B cell (primary cell): Measurements from ENCODE around the gene RAD50. TPM values are rescaled to one million over a fixed set of nuclear protein-coding genes. Genes with fewer than 3 reads are reported as not detected.

ENCODE experiments used
- ATAC-seq: fragments of 200-7000 bp; cut with Tn5 transposase; one replicate; pipeline ENCODE4 v1.10.0; 2021; ENCODE audit warnings: low read depth, mild to moderate bottlenecking, moderate number of reproducible peaks, moderate library complexity
- CTCF ChIA-PET: fragments of 350-600 bp; sonication (Branson Sonifier 250); formaldehyde crosslinking; loops from one replicate; lab custom pipeline; 2021; ENCODE audit warnings: antibody characterized with exemption, inconsistent platforms; lab: Charles Lee
- POLR2A ChIA-PET: fragments of 350-600 bp; sonication (Branson Sonifier 250); formaldehyde crosslinking; loops from one replicate; lab custom pipeline; 2021; ENCODE audit warnings: antibody characterized with exemption; lab: Charles Lee
- DNase-seq: peaks from one replicate; pipeline ENCODE4 v3.0.0; 2013
- H2AFZ ChIP-seq: 2 replicates; pipeline ENCODE4 v1.6.1; 2012; ENCODE audit warnings: mild to moderate bottlenecking, low read depth, low read length; ENCODE audit not compliant: insufficient read depth, poor library complexity, severe bottlenecking
- H3K27ac ChIP-seq, 2 donors: 1 replicate in 1 of 2; 2 replicates in 1 of 2; pipeline ENCODE4 v1.5.1; 2012 to 2013; ENCODE audit warnings: low read length in 2 of 2, mild to moderate bottlenecking in 2 of 2, moderate library complexity in 1 of 2
- H3K27me3 ChIP-seq, 4 experiments: fragments of 200-600 bp in 1 of 4; sonication (generic) in 1 of 4; replicated peaks in 1 of 4; 1 replicate in 2 of 4; 2 replicates in 2 of 4; pipeline versions ENCODE4 v1.6.1 to v1.7.0; 2013 to 2016; ENCODE audit warnings: low read length in 3 of 4, mild to moderate bottlenecking in 2 of 4, mixed read lengths in 1 of 4, moderate library complexity in 1 of 4; ENCODE audit not compliant: insufficient read depth in 4 of 4, control insufficient read depth in 3 of 4; ENCODE audit errors: control extremely low read depth in 1 of 4
- H3K36me3 ChIP-seq, 2 experiments: replicated peaks in 1 of 2; 1 replicate in 1 of 2; 2 replicates in 1 of 2; pipeline versions ENCODE4 v1.6.1 to v1.7.1; 2013; ENCODE audit warnings: low read length in 1 of 2; ENCODE audit not compliant: insufficient read depth in 2 of 2, control insufficient read depth in 1 of 2; ENCODE audit errors: control extremely low read depth in 1 of 2, extremely low read depth in 1 of 2
- H3K4me1 ChIP-seq, 2 donors: fragments of 200-600 bp in 1 of 2; sonication (generic) in 1 of 2; 1 replicate in 1 of 2; 2 replicates in 1 of 2; pipeline versions ENCODE4 v1.5.1 to v1.6.1; 2013 to 2017; ENCODE audit warnings: low read length in 2 of 2; ENCODE audit not compliant: control insufficient read depth in 2 of 2, insufficient read depth in 2 of 2
- H3K4me2 ChIP-seq: replicated peaks from 2 replicates; pipeline ENCODE3; 2012; ENCODE audit warnings: mild to moderate bottlenecking, low read depth, low read length; ENCODE audit not compliant: poor library complexity, severe bottlenecking
- H3K4me3 ChIP-seq, 5 experiments: fragments of 200-600 bp in 1 of 5; sonication (generic) in 1 of 5; 1 replicate in 3 of 5; 2 replicates in 2 of 5; pipeline versions ENCODE4 v1.5.1 to v1.7.0; 2011 to 2016; ENCODE audit warnings: low read length in 4 of 5, mild to moderate bottlenecking in 4 of 5, low read depth in 2 of 5, control low read depth in 1 of 5, moderate library complexity in 1 of 5; ENCODE audit not compliant: insufficient read depth in 1 of 5; ENCODE audit errors: control extremely low read depth in 1 of 5, extremely low read depth in 1 of 5
- H3K79me2 ChIP-seq: fragments of 200-600 bp; sonication (generic); one replicate; pipeline ENCODE4 v1.6.0; 2016; ENCODE audit warnings: low read length; ENCODE audit not compliant: control insufficient read depth, insufficient read depth
- H3K9ac ChIP-seq: fragments of 200-600 bp; sonication (generic); 2 replicates; pipeline ENCODE4 v1.6.1; 2017; ENCODE audit warnings: mild to moderate bottlenecking, low read length, moderate library complexity
- H3K9me3 ChIP-seq, 3 donors: one replicate each; pipeline versions ENCODE4 v1.6.1 to v1.7.1; 2013; ENCODE audit warnings: low read length in 2 of 3; ENCODE audit not compliant: control insufficient read depth in 2 of 3, insufficient read depth in 1 of 3; ENCODE audit errors: control extremely low read depth in 1 of 3
- H4K20me1 ChIP-seq: 2 replicates; pipeline ENCODE4 v1.6.0; 2012; ENCODE audit warnings: mild to moderate bottlenecking, low read length; ENCODE audit not compliant: insufficient read depth, control insufficient read depth, poor library complexity, severe bottlenecking
- H3K27ac Mint-ChIP-seq: one replicate; pipeline ENCODE4 v1.8.0; 2021; ENCODE audit warnings: mixed read lengths
- H3K27me3 Mint-ChIP-seq: one replicate; pipeline ENCODE4 v1.8.0; 2021; ENCODE audit warnings: mixed read lengths
- H3K4me1 Mint-ChIP-seq: one replicate; pipeline ENCODE4 v1.8.0; 2021; ENCODE audit warnings: mixed read lengths
- H3K4me3 Mint-ChIP-seq: one replicate; pipeline ENCODE4 v1.8.0; 2021; ENCODE audit warnings: mixed read lengths
- H3K9me3 Mint-ChIP-seq: one replicate; pipeline ENCODE4 v1.8.0; 2022; ENCODE audit warnings: mixed read lengths; ENCODE audit not compliant: insufficient read depth
- CTCF ChIP-seq: fragments of 200-600 bp; IDR thresholded peaks from one replicate; pipeline ENCODE4 v1.8.0; 2022; ENCODE audit warnings: antibody characterized with exemption, mild to moderate bottlenecking
- EZH2 ChIP-seq: IDR thresholded peaks from 2 replicates; pipeline ENCODE4 v1.6.1; 2012; ENCODE audit warnings: borderline replicate concordance, low read depth, mild to moderate bottlenecking, moderate library complexity, low read length; ENCODE audit not compliant: insufficient read depth, poor library complexity, severe bottlenecking
- WGBS: methylation state at CpG from one replicate; pipeline ENCODE4 v1.1.5; 2013; ENCODE audit warnings: missing lambda C conversion rate; ENCODE audit not compliant: insufficient coverage; 5-methylcytosine and 5-hydroxymethylcytosine counted together
- intact Hi-C: fragments of 100-400 bp; cut with micrococcal nuclease; formaldehyde crosslinking; loops from one replicate; pipeline ENCODE4 v1.10.0; 2022
- polyA plus RNA-seq: library from polyadenylated mRNA; depleted of rRNA; stranded (reverse); fragments of >200 nt; gene quantifications from 2 replicates; pipeline ENCODE4 v1.2.3, GENCODE V29; 2012
- total RNA-seq, 2 donors: library from RNA; stranded (reverse); fragments of 120-200 nt in 1 of 2; gene quantifications; 1 replicate in 1 of 2; 2 replicates in 1 of 2; pipeline versions ENCODE4 v1.2.3 to v1.2.4, GENCODE V29; 2013 to 2022

RAD50 gene
- total and polyA plus RNA-seq, 2 donors (not counting 1 experiment from before 2014, with no cell fraction given): 11.2 to 32.7 TPM

- Histone ChIP-seq H3K79me2 (no peaks in the 10 kb centered on the region), H3K4me3 (no peak overlapping the region), H3K4me2 (no peak overlapping the region), H3K9ac (no peak overlapping the region), H2AFZ (no peak overlapping the region), H3K9me3 (no peaks in the 10 kb centered on the region), H3K27me3 (no peaks in the 10 kb centered on the region), H3K27ac (no peak overlapping the region), H4K20me1 (no peaks in the 10 kb centered on the region), H3K4me1 (peaks cover 19 to 20% of the 10 kb centered on the region in 2 donors), H3K36me3 (no peaks in the 10 kb centered on the region)
- intact Hi-C loops: no loop called here
- 33% methylated on average over 2 of the region's 4 CpGs for WGBS
- TF ChIP-seq EZH2: no peak
- TF ChIP-seq CTCF: no peak
- no peak overlapping the region for H3K4me3 Mint-ChIP-seq
- ATAC-seq (no peak), DNase-seq (no peak)
- POLR2A ChIA-PET: no interaction called here
- H3K27me3 Mint-ChIP-seq: peaks cover 2% of the 10 kb centered on the region
- H3K4me1 Mint-ChIP-seq: peaks cover 29% of the 10 kb centered on the region
- H3K9me3 Mint-ChIP-seq: no peaks in the 10 kb centered on the region
- H3K27ac Mint-ChIP-seq: no peak overlapping the region
- CTCF ChIA-PET: no interaction called here
These were observed 125.2 kb downstream of the RAD50 start for GRCh38 chr5:132681983-132682382.

DNA sequence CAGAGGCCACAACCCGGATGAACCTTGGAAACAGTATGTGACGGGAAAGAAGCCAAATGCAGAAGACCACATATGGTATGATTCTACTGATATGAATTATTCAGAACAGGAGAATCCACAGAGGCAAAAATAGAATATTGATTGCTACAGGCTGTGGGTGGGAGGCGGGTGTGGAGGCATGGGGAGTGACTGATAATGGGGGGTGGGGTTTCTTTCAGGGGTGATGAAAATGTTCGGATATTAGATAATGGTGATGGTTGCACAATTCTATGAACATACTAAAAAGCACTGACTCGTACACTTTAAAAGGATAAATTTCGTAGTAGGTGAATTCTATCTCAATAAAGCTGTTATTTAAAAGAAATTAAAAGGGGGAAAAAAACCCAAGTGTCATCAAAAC, 127.7 kb downstream of the RAD50 start:
- no peak overlapping the region for H2AFZ ChIP-seq
- H3K4me1 Mint-ChIP-seq: peaks cover 44% of the 10 kb centered on the region
- H4K20me1 ChIP-seq: no peaks in the 10 kb centered on the region
- ATAC-seq: no peak
- no peak overlapping the region for H3K4me2 ChIP-seq
- H3K4me3 Mint-ChIP-seq: no peak overlapping the region
- DNase-seq: no peak
- ChIA-PET POLR2A (no interaction called here), CTCF (interaction anchor here (1.0 to 1.2 kb wide), 2 partner anchors 18 to 135 kb away, joined by 3 read pairs; no protein-coding TSS in a partner anchor)
- no peak overlapping the region for H3K4me3 ChIP-seq
- no peaks in the 10 kb centered on the region for H3K36me3 ChIP-seq
- H3K27ac Mint-ChIP-seq: no peak overlapping the region
- peaks cover 19 to 27% of the 10 kb centered on the region in 2 donors for H3K4me1 ChIP-seq
- no peaks in the 10 kb centered on the region for H3K27me3 ChIP-seq
- H3K9ac ChIP-seq: no peak overlapping the region
- H3K9me3 Mint-ChIP-seq: no peaks in the 10 kb centered on the region
- H3K27me3 Mint-ChIP-seq: peaks cover 3% of the 10 kb centered on the region
- H3K79me2 ChIP-seq: no peaks in the 10 kb centered on the region
- TF ChIP-seq CTCF: no peak
- TF ChIP-seq EZH2: no peak
- no peak overlapping the region for H3K27ac ChIP-seq
- WGBS: 94% methylated on average over 3 of the region's 6 CpGs
- intact Hi-C loops: no loop called here
- no peaks in the 10 kb centered on the region for H3K9me3 ChIP-seq
